ENCODE measurements around the gene PPFIA3.

- TF ChIP-seq, protein P1, sequence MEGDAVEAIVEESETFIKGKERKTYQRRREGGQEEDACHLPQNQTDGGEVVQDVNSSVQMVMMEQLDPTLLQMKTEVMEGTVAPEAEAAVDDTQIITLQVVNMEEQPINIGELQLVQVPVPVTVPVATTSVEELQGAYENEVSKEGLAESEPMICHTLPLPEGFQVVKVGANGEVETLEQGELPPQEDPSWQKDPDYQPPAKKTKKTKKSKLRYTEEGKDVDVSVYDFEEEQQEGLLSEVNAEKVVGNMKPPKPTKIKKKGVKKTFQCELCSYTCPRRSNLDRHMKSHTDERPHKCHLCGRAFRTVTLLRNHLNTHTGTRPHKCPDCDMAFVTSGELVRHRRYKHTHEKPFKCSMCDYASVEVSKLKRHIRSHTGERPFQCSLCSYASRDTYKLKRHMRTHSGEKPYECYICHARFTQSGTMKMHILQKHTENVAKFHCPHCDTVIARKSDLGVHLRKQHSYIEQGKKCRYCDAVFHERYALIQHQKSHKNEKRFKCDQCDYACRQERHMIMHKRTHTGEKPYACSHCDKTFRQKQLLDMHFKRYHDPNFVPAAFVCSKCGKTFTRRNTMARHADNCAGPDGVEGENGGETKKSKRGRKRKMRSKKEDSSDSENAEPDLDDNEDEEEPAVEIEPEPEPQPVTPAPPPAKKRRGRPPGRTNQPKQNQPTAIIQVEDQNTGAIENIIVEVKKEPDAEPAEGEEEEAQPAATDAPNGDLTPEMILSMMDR (IDR thresholded peaks at IDR 0.05; ENCODE audit: low read depth, low read length) = no peak
- TF ChIP-seq POLR2A (IDR thresholded peaks at IDR 0.05; ENCODE audit: extremely low read depth, insufficient read length) = peak; percentile 32
- TF ChIP-seq MYC (IDR thresholded peaks at IDR 0.05; ENCODE audit: low read depth, low read length) = no peak
- TF ChIP-seq, protein P2, sequence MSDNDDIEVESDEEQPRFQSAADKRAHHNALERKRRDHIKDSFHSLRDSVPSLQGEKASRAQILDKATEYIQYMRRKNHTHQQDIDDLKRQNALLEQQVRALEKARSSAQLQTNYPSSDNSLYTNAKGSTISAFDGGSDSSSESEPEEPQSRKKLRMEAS (IDR thresholded peaks at IDR 0.05; ENCODE audit: low read depth, low read length) = peak; percentile 64; the same call in 1 of the 2 replicates
Observed at GRCh38 chr19:49118565-49119410, 556 bp upstream of the PPFIA3 start, which contains the start of gene C19orf73.

All from NB4 (cell line).